Endothelial cell of coronary artery (primary cell): ENCODE measurements around the gene GLI3. TPM values are rescaled to one million over a fixed set of nuclear protein-coding genes. Genes with fewer than 3 reads are reported as not detected.

ENCODE experiments used
- total RNA-seq: library from RNA; depleted of rRNA; stranded (reverse); fragments of >200 nt; gene quantifications from 2 replicates; pipeline ENCODE4 v1.2.3, GENCODE V29; 2014

GLI3 gene
- 2.5 and 3.5 TPM in 2 replicates for total RNA-seq

DNA sequence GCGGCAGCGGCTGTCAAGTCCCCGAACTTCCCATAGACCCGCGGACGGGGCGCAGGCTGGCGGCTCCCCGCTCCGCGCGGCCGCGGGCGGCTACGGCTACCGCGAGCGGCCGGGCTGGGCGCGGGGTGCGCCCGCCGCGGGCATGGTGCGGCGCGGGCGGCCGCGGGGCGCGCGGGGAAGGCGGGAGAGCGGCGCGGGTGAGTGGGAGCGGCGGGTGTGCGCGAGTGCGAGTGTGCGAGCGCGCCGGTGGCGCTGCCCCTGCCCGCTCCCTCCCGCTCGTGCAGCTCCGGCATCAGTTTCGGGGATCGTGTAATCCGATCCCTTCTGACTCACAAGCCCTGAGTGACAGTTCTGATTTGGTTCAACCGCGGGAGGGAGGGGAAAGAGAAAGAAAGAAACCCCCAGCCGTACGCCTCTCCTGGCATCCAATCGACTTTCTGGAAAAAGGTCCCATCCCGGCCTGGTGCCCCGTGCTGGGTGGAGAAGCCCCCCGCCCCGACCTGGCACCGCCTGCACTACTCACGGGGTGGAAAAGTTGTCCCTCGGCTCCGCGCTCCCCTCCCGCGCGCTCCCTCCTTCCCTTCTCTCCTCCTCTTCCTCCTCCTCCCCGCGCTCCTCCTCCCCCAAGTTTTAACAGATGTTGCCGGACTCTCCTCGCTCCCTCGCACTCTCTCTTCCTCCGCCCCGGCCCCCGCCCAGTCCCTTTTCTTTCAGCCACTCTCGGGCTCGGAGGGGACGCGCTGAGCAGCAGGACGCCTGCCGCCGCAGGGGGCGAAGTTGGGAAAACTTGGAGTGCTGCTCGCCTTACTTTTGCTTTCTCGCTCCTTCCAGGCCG, at the start of gene GLI3:
Gene GLI3 (minus strand): TSS at position 234 of the 835 bp plus-strand sequence. CDS start 13,956 bp downstream, outside the sequence.

